CD8-positive, alpha-beta memory T cell (primary cell): ENCODE results near the gene ABHD2. TPM values are rescaled to one million over a fixed set of nuclear protein-coding genes. Genes with fewer than 3 reads are reported as not detected.
"Not testable (repeated sequence)": the region's sequence is repeated elsewhere in the genome, so short reads cannot be mapped to it uniquely, and the experiment has no call there.

ENCODE experiments used
- CTCF ChIA-PET: fragments of 350-600 bp; sonication (Branson Sonifier 250); formaldehyde crosslinking; loops from one replicate; lab custom pipeline; 2021; ENCODE audit warnings: antibody characterized with exemption; lab: Charles Lee
- POLR2A ChIA-PET: fragments of 350-600 bp; sonication (Branson Sonifier 250); formaldehyde crosslinking; loops from one replicate; lab custom pipeline; 2021; ENCODE audit warnings: antibody characterized with exemption; lab: Charles Lee
- DNase-seq, 5 donors: peaks; one replicate each; pipeline versions ENCODE4 v3.0.0 to v3.0.0-alpha.2; 2020 to 2022; ENCODE audit warnings: mixed read lengths in 1 of 5
- H3K27ac ChIP-seq: one replicate; pipeline ENCODE4 v1.7.0; 2013; ENCODE audit warnings: low read depth, mild to moderate bottlenecking, low read length, moderate library complexity
- H3K27me3 ChIP-seq: 2 replicates; pipeline ENCODE4 v1.7.0; 2013; ENCODE audit warnings: low read length, mild to moderate bottlenecking; ENCODE audit not compliant: insufficient read depth, poor library complexity, severe bottlenecking
- H3K36me3 ChIP-seq: 2 replicates; pipeline ENCODE4 v1.7.0; 2013; ENCODE audit warnings: mild to moderate bottlenecking, low read length, moderate library complexity; ENCODE audit not compliant: insufficient read depth
- H3K4me1 ChIP-seq: 2 replicates; pipeline ENCODE4 v1.7.0; 2013; ENCODE audit warnings: mild to moderate bottlenecking, low read length, moderate library complexity; ENCODE audit not compliant: insufficient read depth
- H3K4me3 ChIP-seq: 2 replicates; pipeline ENCODE4 v1.7.0; 2013; ENCODE audit warnings: mild to moderate bottlenecking, low read length
- H3K9me3 ChIP-seq: 2 replicates; pipeline ENCODE4 v1.7.0; 2013; ENCODE audit warnings: mild to moderate bottlenecking, low read length
- H3K27ac Mint-ChIP-seq, 8 donors: one replicate each; pipeline ENCODE4 v1.8.0; 2020 to 2021; ENCODE audit warnings: mixed read lengths in 8 of 8, mild to moderate bottlenecking in 6 of 8, inconsistent platforms in 3 of 8, moderate library complexity in 3 of 8
- H3K27me3 Mint-ChIP-seq, 2 donors: one replicate each; pipeline ENCODE4 v1.8.0; 2020 to 2021; ENCODE audit warnings: mixed read lengths in 2 of 2, mild to moderate bottlenecking in 1 of 2, moderate library complexity in 1 of 2
- H3K36me3 Mint-ChIP-seq, 3 donors: one replicate each; pipeline ENCODE4 v1.8.0; 2020 to 2021; ENCODE audit warnings: mixed read lengths in 3 of 3, inconsistent platforms in 1 of 3, mild to moderate bottlenecking in 1 of 3
- H3K4me1 Mint-ChIP-seq, 3 donors: one replicate each; pipeline ENCODE4 v1.8.0; 2020 to 2021; ENCODE audit warnings: mixed read lengths in 3 of 3, inconsistent platforms in 1 of 3, mild to moderate bottlenecking in 1 of 3
- H3K4me3 Mint-ChIP-seq, 7 donors: one replicate each; pipeline ENCODE4 v1.8.0; 2020 to 2021; ENCODE audit warnings: mixed read lengths in 7 of 7, mild to moderate bottlenecking in 6 of 7, moderate library complexity in 4 of 7, inconsistent platforms in 2 of 7
- H3K9me3 Mint-ChIP-seq, 5 donors: one replicate each; pipeline ENCODE4 v1.8.0; 2020 to 2022; ENCODE audit warnings: mixed read lengths in 5 of 5, mild to moderate bottlenecking in 3 of 5, moderate library complexity in 2 of 5, inconsistent platforms in 1 of 5
- polyA plus RNA-seq: library from polyadenylated mRNA; unstranded; fragments of 300-500 nt; fragmentation: Illumina TruSeq; gene quantifications from one replicate; pipeline ENCODE4 v1.2.3, GENCODE V29; 2021
- total RNA-seq, 2 experiments: library from RNA; stranded (reverse); gene quantifications; one replicate each; pipeline ENCODE4 v1.2.3, GENCODE V29; 2021

ABHD2 gene
- total and polyA plus RNA-seq, 3 experiments from 2014 or later = 22.9 to 79.8 (median 68.7) TPM

DNA sequence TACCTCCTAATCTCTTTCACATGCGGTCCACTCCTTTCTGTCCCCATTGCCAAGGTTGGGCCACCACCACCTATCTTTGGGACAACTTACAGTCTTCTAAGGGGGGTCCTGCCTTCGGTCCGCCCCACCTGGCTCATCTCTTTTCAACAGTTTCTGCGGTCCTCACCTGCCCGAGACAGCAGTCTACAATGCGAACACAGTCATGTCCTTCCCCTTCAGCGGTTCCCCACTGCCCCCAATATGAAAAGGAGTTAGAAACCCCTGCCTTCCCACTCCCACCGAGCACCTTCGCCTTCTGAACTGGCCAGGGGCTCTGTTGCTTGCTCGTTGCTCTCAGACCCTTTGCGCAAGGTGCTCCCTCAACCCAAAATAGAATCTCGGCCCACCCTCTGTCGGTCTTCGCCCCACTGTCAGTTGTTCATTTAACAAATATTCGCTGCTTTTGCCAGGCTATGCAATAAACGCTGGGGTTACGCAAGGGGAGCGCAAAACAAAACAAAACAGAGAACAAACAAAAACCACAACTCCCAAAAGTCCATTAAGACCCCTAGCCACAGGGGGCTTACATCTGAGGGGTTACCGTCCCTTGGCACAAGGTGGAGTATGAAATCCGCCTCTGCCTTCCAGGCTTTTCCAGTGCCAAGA is 154.9 kb downstream of the ABHD2 start:
- no peak for DNase-seq
- Mint-ChIP-seq H3K27me3 (no peaks in the 10 kb centered on the region), H3K4me1 (peaks cover 24 to 35% (median 27%) of the 10 kb centered on the region in 3 donors), H3K27ac (peak overlapping the region in 6 of 8 donors; percentile 49 to 90 (median 83)), H3K9me3 (peaks cover 0 to 2% (median 0%) of the 10 kb centered on the region in 5 donors), H3K4me3 (peak overlapping the region; percentile 89 to 97 (median 94)), H3K36me3 (peaks cover 0 to 15% (median 2%) of the 10 kb centered on the region in 3 donors)
- Histone ChIP-seq H3K27me3 (no peaks in the 10 kb centered on the region), H3K9me3 (no peaks in the 10 kb centered on the region), H3K36me3 (no peaks in the 10 kb centered on the region), H3K27ac (peak overlapping the region; percentile 56), H3K4me1 (peaks cover 14% of the 10 kb centered on the region), H3K4me3 (peak overlapping the region; percentile 80)
- ChIA-PET CTCF (no interaction called here), POLR2A (interaction anchor here (1.1 kb wide), 1 partner anchor 36 kb away, joined by 3 read pairs; no protein-coding TSS in a partner anchor)

GRCh38 chr15:89243691-89244573 is 155.7 kb downstream of the ABHD2 start, which contains the start of gene FANCI:
FANCI (plus strand) TSS chr15:89243979; CDS start chr15:89247648, 3,669 bp downstream.
- H3K27ac ChIP-seq = peak within 1 kb of the TSS; percentile 56
- Mint-ChIP-seq H3K27ac (peak within 1 kb of the TSS; percentile 49 to 92 (median 88)), H3K4me3 (peak within 1 kb of the TSS; percentile 89 to 97 (median 94)), H3K27me3 (no peaks in the 10 kb centered on the region), H3K9me3 (peaks cover 0 to 2% (median 0%) of the 10 kb centered on the region in 5 donors), H3K4me1 (peaks cover 24 to 35% (median 27%) of the 10 kb centered on the region in 3 donors), H3K36me3 (peaks cover 0 to 21% (median 4%) of the 10 kb centered on the region in 3 donors)
- no peaks in the 10 kb centered on the region for H3K27me3 ChIP-seq
- peaks cover 14% of the 10 kb centered on the region for H3K4me1 ChIP-seq
- POLR2A ChIA-PET = interaction anchor here (0.7 to 1.1 kb wide), 2 partner anchors 37 to 341 kb away, joined by 3 read pairs; no protein-coding TSS in a partner anchor
- no peaks in the 10 kb centered on the region for H3K9me3 ChIP-seq
- peak; percentile 93 to 96 (median 93) for DNase-seq
- CTCF ChIA-PET = interaction anchor here (1.2 to 1.5 kb wide), 2 partner anchors 37 to 91 kb away, joined by 3 to 5 read pairs; partner anchors contain the start of gene POLG
- no peaks in the 10 kb centered on the region for H3K36me3 ChIP-seq
- peak within 1 kb of the TSS; percentile 80 for H3K4me3 ChIP-seq

GRCh38 chr15:89244574-89244903 is 156.3 kb downstream of the ABHD2 start:
- H3K36me3 Mint-ChIP-seq = peaks cover 0 to 23% (median 4%) of the 10 kb centered on the region in 3 donors
- no peaks in the 10 kb centered on the region for H3K27me3 Mint-ChIP-seq
- H3K4me1 ChIP-seq = peaks cover 14% of the 10 kb centered on the region
- H3K4me1 Mint-ChIP-seq = peaks cover 24 to 35% (median 27%) of the 10 kb centered on the region in 3 donors
- H3K27ac Mint-ChIP-seq = peak overlapping the region; percentile 49 to 92 (median 87)
- no peaks in the 10 kb centered on the region for H3K36me3 ChIP-seq
- peak overlapping the region; percentile 56 for H3K27ac ChIP-seq
- POLR2A ChIA-PET = interaction anchor here (0.7 kb wide), 2 partner anchors 342 to 1006 kb away, joined by 3 to 5 read pairs; no protein-coding TSS in a partner anchor
- peaks cover 0 to 2% (median 0%) of the 10 kb centered on the region in 5 donors for H3K9me3 Mint-ChIP-seq
- CTCF ChIA-PET = interaction anchor here (0.8 to 1.5 kb wide), 3 partner anchors 38 to 90 kb away, joined by 3 to 5 read pairs (median 3); partner anchors contain the start of gene POLG
- peak overlapping the region; percentile 89 to 97 (median 94) for H3K4me3 Mint-ChIP-seq
- H3K27me3 ChIP-seq = no peaks in the 10 kb centered on the region
- no peak for DNase-seq
- peak overlapping the region; percentile 80 for H3K4me3 ChIP-seq
- no peaks in the 10 kb centered on the region for H3K9me3 ChIP-seq

GRCh38 chr15:89247446-89247845 is 159.2 kb downstream of the ABHD2 start:
- no peaks in the 10 kb centered on the region for H3K27me3 Mint-ChIP-seq
- ChIA-PET POLR2A (no interaction called here), CTCF (interaction anchor here (1.8 kb wide), 1 partner anchor 41 kb away, joined by 8 read pairs; no protein-coding TSS in a partner anchor)
- no peak for DNase-seq
- no peaks in the 10 kb centered on the region for H3K36me3 ChIP-seq
- peaks cover 24 to 35% (median 27%) of the 10 kb centered on the region in 3 donors for H3K4me1 Mint-ChIP-seq
- peaks cover 14% of the 10 kb centered on the region for H3K4me1 ChIP-seq
- peaks cover 0 to 26% (median 4%) of the 10 kb centered on the region in 3 donors for H3K36me3 Mint-ChIP-seq
- no peak overlapping the region for H3K4me3 ChIP-seq
- no peaks in the 10 kb centered on the region for H3K9me3 Mint-ChIP-seq
- no peaks in the 10 kb centered on the region for H3K27me3 ChIP-seq
- H3K27ac ChIP-seq = no peak overlapping the region
- H3K9me3 ChIP-seq = no peaks in the 10 kb centered on the region
- H3K4me3 Mint-ChIP-seq = peak overlapping the region in 1 of 7 donors; percentile 4
- no peak overlapping the region for H3K27ac Mint-ChIP-seq

DNA sequence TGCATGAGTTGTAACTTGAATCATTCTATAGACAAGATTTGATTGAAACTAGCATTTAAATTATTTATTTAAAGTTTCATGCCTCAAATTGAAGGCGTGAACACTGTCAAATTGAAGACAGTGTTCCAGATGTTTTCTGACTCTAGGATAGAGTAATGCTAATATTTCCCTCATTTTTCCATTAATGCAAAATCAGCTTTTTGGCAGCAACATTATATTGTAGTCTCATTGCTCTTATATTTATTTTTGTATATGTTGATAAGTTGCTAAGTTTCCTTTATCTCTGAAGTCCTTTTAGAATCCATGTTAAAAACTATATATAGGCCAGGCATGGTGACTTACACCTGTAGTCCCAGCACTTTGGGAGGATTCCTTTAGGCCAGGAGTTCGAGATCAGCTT is 160.3 kb downstream of the ABHD2 start:
- ChIA-PET CTCF (interaction anchor here (1.2 kb wide), 1 partner anchor 42 kb away, joined by 4 read pairs; no protein-coding TSS in a partner anchor), POLR2A (no interaction called here)
- H3K4me1 Mint-ChIP-seq = peaks cover 21 to 26% (median 21%) of the 10 kb centered on the region in 3 donors
- no peak overlapping the region for H3K4me3 ChIP-seq
- peaks cover 0 to 25% (median 4%) of the 10 kb centered on the region in 3 donors for H3K36me3 Mint-ChIP-seq
- no peaks in the 10 kb centered on the region for H3K9me3 Mint-ChIP-seq
- DNase-seq = no peak
- H3K4me1 ChIP-seq = peaks cover 9% of the 10 kb centered on the region
- H3K36me3 ChIP-seq = no peaks in the 10 kb centered on the region
- H3K27me3 Mint-ChIP-seq = no peaks in the 10 kb centered on the region
- no peak overlapping the region for H3K4me3 Mint-ChIP-seq
- no peak overlapping the region for H3K27ac Mint-ChIP-seq
- H3K27me3 ChIP-seq = no peaks in the 10 kb centered on the region
- no peaks in the 10 kb centered on the region for H3K9me3 ChIP-seq
- no peak overlapping the region for H3K27ac ChIP-seq

DNA sequence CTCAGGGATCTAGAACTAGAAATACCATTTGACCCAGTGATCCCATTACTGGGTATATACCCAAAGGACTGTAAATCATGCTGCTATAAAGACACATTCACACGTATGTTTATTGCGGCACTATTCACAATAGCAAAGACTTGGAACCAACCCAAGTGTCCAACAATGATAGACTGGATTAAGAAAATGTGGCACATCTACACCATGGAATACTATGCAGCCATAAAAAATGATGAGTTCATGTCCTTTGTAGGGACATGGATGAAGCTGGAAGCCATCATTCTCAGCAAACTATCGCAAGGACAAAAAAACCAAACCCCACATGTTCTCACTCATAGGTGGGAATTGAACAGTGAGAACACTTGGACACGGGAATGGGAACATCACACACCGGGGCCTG is 161.9 kb downstream of the ABHD2 start:
- H3K9me3 Mint-ChIP-seq, POLR2A ChIA-PET, H3K36me3 ChIP-seq, H3K9me3 ChIP-seq, H3K4me1 ChIP-seq, H3K27me3 ChIP-seq, H3K27me3 Mint-ChIP-seq, H3K27ac Mint-ChIP-seq, CTCF ChIA-PET, H3K27ac ChIP-seq, H3K4me3 ChIP-seq, H3K4me3 Mint-ChIP-seq, DNase-seq: not testable (repeated sequence)
- Mint-ChIP-seq H3K36me3 (peaks cover 6 to 16% (median 6%) of the 10 kb centered on the region in 3 donors), H3K4me1 (peaks cover 6 to 10% (median 8%) of the 10 kb centered on the region in 3 donors)
